Measurements from ENCODE around the gene OR1K1. TPM values are rescaled to one million over a fixed set of nuclear protein-coding genes. Genes with fewer than 3 reads are reported as not detected.

The OR1K1 gene
- total RNA-seq, 1 donor from 2014 or later: not detected

DNA sequence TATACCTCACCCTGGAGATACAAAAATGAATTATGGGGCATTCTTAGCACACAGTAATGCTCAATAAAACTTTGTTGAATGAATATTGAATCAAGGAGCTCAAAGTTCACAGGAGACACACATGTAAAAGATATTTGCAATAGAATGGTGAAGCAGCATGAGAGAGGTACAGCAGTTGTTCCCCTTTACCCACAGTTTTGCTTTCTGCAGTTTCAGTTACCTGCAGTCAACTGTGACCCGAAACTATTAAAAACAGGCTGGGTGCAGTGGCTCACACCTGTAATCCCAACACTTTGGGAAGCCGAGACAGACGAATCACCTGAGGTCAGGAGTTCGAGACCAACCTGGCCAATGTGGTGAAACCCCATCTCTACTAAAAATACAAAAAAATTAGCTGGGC lies 13.6 kb upstream of the OR1K1 start:
- no peaks in the 10 kb centered on the region for H3K9me3 Mint-ChIP-seq (ENCODE audit: unreplicated experiment)
- DNase-seq: no peak
- TF ChIP-seq, protein P1, sequence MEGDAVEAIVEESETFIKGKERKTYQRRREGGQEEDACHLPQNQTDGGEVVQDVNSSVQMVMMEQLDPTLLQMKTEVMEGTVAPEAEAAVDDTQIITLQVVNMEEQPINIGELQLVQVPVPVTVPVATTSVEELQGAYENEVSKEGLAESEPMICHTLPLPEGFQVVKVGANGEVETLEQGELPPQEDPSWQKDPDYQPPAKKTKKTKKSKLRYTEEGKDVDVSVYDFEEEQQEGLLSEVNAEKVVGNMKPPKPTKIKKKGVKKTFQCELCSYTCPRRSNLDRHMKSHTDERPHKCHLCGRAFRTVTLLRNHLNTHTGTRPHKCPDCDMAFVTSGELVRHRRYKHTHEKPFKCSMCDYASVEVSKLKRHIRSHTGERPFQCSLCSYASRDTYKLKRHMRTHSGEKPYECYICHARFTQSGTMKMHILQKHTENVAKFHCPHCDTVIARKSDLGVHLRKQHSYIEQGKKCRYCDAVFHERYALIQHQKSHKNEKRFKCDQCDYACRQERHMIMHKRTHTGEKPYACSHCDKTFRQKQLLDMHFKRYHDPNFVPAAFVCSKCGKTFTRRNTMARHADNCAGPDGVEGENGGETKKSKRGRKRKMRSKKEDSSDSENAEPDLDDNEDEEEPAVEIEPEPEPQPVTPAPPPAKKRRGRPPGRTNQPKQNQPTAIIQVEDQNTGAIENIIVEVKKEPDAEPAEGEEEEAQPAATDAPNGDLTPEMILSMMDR (IDR thresholded peaks at IDR 0.05; ENCODE audit: partially characterized antibody, unreplicated experiment): no peak
- no peaks in the 10 kb centered on the region for H3K36me3 Mint-ChIP-seq (ENCODE audit: unreplicated experiment)
- H3K27me3 Mint-ChIP-seq (ENCODE audit: unreplicated experiment): no peaks in the 10 kb centered on the region
- no peak overlapping the region for H3K4me3 Mint-ChIP-seq (ENCODE audit: unreplicated experiment)
- no peak overlapping the region for H3K27ac Mint-ChIP-seq (ENCODE audit: unreplicated experiment)
- no peaks in the 10 kb centered on the region for H3K4me1 Mint-ChIP-seq (ENCODE audit: low read depth, unreplicated experiment)

GRCh38 chr9:122788831-122789230 lies 11.1 kb upstream of the OR1K1 start, which contains the start of gene OR5C1:
Gene OR5C1 (plus strand): TSS chr9:122788933. CDS start chr9:122788933, 0 bp downstream.
- TF ChIP-seq, protein P1 (IDR thresholded peaks at IDR 0.05; ENCODE audit: partially characterized antibody, unreplicated experiment): no peak
- DNase-seq: no peak
- no peaks in the 10 kb centered on the region for H3K4me1 Mint-ChIP-seq (ENCODE audit: low read depth, unreplicated experiment)
- H3K4me3 Mint-ChIP-seq (ENCODE audit: unreplicated experiment): no peak within 1 kb of the TSS
- H3K27me3 Mint-ChIP-seq (ENCODE audit: unreplicated experiment): no peaks in the 10 kb centered on the region
- no peaks in the 10 kb centered on the region for H3K36me3 Mint-ChIP-seq (ENCODE audit: unreplicated experiment)
- H3K9me3 Mint-ChIP-seq (ENCODE audit: unreplicated experiment): no peaks in the 10 kb centered on the region
- no peak within 1 kb of the TSS for H3K27ac Mint-ChIP-seq (ENCODE audit: unreplicated experiment)

GRCh38 chr9:122789256-122790046 lies 10.5 kb upstream of the OR1K1 start:
- H3K9me3 Mint-ChIP-seq (ENCODE audit: unreplicated experiment): peaks cover 1% of the 10 kb centered on the region
- TF ChIP-seq, protein P1 (IDR thresholded peaks at IDR 0.05; ENCODE audit: partially characterized antibody, unreplicated experiment): no peak
- no peak overlapping the region for H3K27ac Mint-ChIP-seq (ENCODE audit: unreplicated experiment)
- H3K4me3 Mint-ChIP-seq (ENCODE audit: unreplicated experiment): no peak overlapping the region
- H3K27me3 Mint-ChIP-seq (ENCODE audit: unreplicated experiment): no peaks in the 10 kb centered on the region
- no peak for DNase-seq
- H3K36me3 Mint-ChIP-seq (ENCODE audit: unreplicated experiment): no peaks in the 10 kb centered on the region
- no peaks in the 10 kb centered on the region for H3K4me1 Mint-ChIP-seq (ENCODE audit: low read depth, unreplicated experiment)

DNA sequence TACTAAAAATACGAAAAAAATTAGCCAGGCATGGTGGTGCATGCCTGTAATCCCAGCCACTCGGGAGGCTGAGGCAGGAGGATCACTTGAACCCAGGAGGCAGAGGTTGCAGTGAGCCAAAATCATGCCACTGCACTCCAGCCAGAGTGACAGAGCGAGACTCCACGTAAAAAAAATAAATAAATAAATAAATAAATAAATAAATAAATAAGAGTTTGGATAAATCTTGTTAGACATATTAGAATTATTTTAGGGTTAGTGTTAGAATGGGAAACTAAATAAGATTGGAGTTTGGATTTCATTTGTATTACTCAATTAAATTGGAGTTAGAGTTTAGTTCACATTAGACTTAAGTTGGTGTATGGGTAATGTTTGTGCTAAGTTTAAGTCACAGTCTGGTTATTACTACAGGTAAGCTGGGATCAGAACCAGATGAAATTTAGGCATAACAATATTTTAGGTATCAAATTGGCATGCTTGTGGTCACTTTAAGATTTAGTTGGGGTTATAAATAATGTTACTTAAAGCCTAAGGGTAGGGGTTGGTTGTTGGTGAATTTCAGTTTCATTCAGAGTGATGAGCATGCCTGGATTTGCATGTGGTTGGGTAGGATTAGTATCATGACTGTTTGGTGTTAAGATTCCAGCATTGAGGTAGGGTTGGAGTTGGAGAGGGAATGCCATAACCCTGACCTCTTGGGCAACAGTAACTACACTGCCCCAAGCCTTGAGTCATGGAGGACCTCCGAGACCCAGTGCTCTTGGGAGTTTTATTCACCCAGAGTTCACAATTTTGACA lies 7.9 kb upstream of the OR1K1 start:
- H3K4me1 Mint-ChIP-seq (ENCODE audit: low read depth, unreplicated experiment): no peaks in the 10 kb centered on the region

More for the DNA sequence above, 7.9 kb upstream of the OR1K1 start:
- Mint-ChIP-seq H3K4me3 (ENCODE audit: unreplicated experiment) (no peak overlapping the region), H3K27me3 (ENCODE audit: unreplicated experiment) (peaks cover 2% of the 10 kb centered on the region), H3K27ac (ENCODE audit: unreplicated experiment) (no peak overlapping the region), H3K36me3 (ENCODE audit: unreplicated experiment) (no peaks in the 10 kb centered on the region), H3K9me3 (ENCODE audit: unreplicated experiment) (peaks cover 1% of the 10 kb centered on the region)
- DNase-seq: no peak
- TF ChIP-seq, protein P1 (IDR thresholded peaks at IDR 0.05; ENCODE audit: partially characterized antibody, unreplicated experiment): no peak

All from glutamatergic neuron (in vitro differentiated cells).